RWPE2 (cell line): ENCODE measurements around the gene SYCE3.

Experiments used
- ATAC-seq: fragments of 200-7000 bp; cut with Tn5 transposase; 3 replicates; pipeline ENCODE4 v1.9.1; 2021; ENCODE audit warnings: low read depth
- DNase-seq: peaks from one replicate; pipeline ENCODE4 v3.0.0-alpha.2; 2020; ENCODE audit warnings: low spot score
- H3K27ac ChIP-seq: fragments of 450-650 bp; 2 replicates; pipeline ENCODE4 v1.5.1; 2017; ENCODE audit warnings: mild to moderate bottlenecking; ENCODE audit not compliant: poor library complexity, severe bottlenecking
- H3K27me3 ChIP-seq: fragments of 250-450 bp; sonication (Bioruptor Pico); 2 replicates; pipeline ENCODE4 v1.5.1; 2021; ENCODE audit warnings: mild to moderate bottlenecking, moderate library complexity; ENCODE audit not compliant: insufficient read depth, poor library complexity, severe bottlenecking
- H3K36me3 ChIP-seq: fragments of 250-450 bp; sonication (Bioruptor Pico); 2 replicates; pipeline ENCODE4 v1.5.1; 2020; ENCODE audit warnings: low read depth, mild to moderate bottlenecking, moderate library complexity
- H3K4me1 ChIP-seq: fragments of 250-450 bp; sonication (Bioruptor Pico); 2 replicates; pipeline ENCODE4 v1.5.1; 2021; ENCODE audit warnings: mild to moderate bottlenecking, moderate library complexity; ENCODE audit not compliant: insufficient read depth, poor library complexity, severe bottlenecking
- H3K4me3 ChIP-seq: fragments of 250-450 bp; sonication (Bioruptor Pico); 2 replicates; pipeline ENCODE4 v1.5.1; 2021; ENCODE audit warnings: mild to moderate bottlenecking, moderate library complexity; ENCODE audit not compliant: severe bottlenecking
- H3K9me3 ChIP-seq: fragments of 250-450 bp; sonication (Bioruptor Pico); 2 replicates; pipeline ENCODE4 v1.5.1; 2021; ENCODE audit warnings: mild to moderate bottlenecking, moderate library complexity; ENCODE audit not compliant: severe bottlenecking
- CTCF ChIP-seq: fragments of 450-650 bp; IDR thresholded peaks from one replicate; pipeline ENCODE4 v1.5.1; 2017; ENCODE audit warnings: mild to moderate bottlenecking, moderate library complexity; ENCODE audit not compliant: poor library complexity, severe bottlenecking

Gene SYCE3

GRCh38 chr22:50586416-50586815 is 23.7 kb upstream of the SYCE3 start:
- H3K4me3 ChIP-seq = no peak overlapping the region
- peaks cover under 1% of the 10 kb centered on the region for H3K36me3 ChIP-seq
- DNase-seq (no peak), ATAC-seq (no peak)
- H3K9me3 ChIP-seq = no peaks in the 10 kb centered on the region
- no peaks in the 10 kb centered on the region for H3K27me3 ChIP-seq
- peaks cover 4% of the 10 kb centered on the region for H3K4me1 ChIP-seq
- no peak for TF ChIP-seq CTCF
- no peak overlapping the region for H3K27ac ChIP-seq

- H3K27ac ChIP-seq = no peak overlapping the region
- H3K4me1 ChIP-seq = peaks cover 4% of the 10 kb centered on the region
- H3K36me3 ChIP-seq = peaks cover 7% of the 10 kb centered on the region
- H3K27me3 ChIP-seq = no peaks in the 10 kb centered on the region
- no peaks in the 10 kb centered on the region for H3K9me3 ChIP-seq
- no peak for DNase-seq
- H3K4me3 ChIP-seq = no peak overlapping the region
- no peak for TF ChIP-seq CTCF
- ATAC-seq = no peak
Observed at GRCh38 chr22:50585781-50586180, 23.1 kb upstream of the SYCE3 start.

GRCh38 chr22:50585238-50585637 is 22.5 kb upstream of the SYCE3 start:
- no peak overlapping the region for H3K27ac ChIP-seq
- no peak for TF ChIP-seq CTCF
- DNase-seq = no peak
- no peak for ATAC-seq
- no peaks in the 10 kb centered on the region for H3K9me3 ChIP-seq
- peaks cover 4% of the 10 kb centered on the region for H3K4me1 ChIP-seq
- H3K4me3 ChIP-seq = no peak overlapping the region
- H3K27me3 ChIP-seq = no peaks in the 10 kb centered on the region
- H3K36me3 ChIP-seq = peaks cover 13% of the 10 kb centered on the region

- no peak for ATAC-seq
- Histone ChIP-seq H3K27me3 (no peaks in the 10 kb centered on the region), H3K4me1 (peaks cover 4% of the 10 kb centered on the region), H3K27ac (no peak overlapping the region), H3K9me3 (no peaks in the 10 kb centered on the region), H3K36me3 (peaks cover 19% of the 10 kb centered on the region), H3K4me3 (no peak overlapping the region)
- DNase-seq = no peak
- TF ChIP-seq CTCF = no peak
Observed at GRCh38 chr22:50584106-50585096, 21.7 kb upstream of the SYCE3 start.
